GM18505 (cell line): ENCODE measurements around the gene GRK4.

Experiments used
- ATAC-seq: cut with Tn5 transposase; IDR thresholded peaks from one replicate; pipeline ENCODE4 v1.9.1; 2021; ENCODE audit not compliant: unreplicated experiment
- POLR2A ChIP-seq: IDR thresholded peaks from 4 replicates; pipeline ENCODE4 v1.6.1; 2011; ENCODE audit warnings: borderline replicate concordance; ENCODE audit not compliant: insufficient read depth, insufficient read length; ENCODE audit errors: extremely low read depth

Gene GRK4

DNA sequence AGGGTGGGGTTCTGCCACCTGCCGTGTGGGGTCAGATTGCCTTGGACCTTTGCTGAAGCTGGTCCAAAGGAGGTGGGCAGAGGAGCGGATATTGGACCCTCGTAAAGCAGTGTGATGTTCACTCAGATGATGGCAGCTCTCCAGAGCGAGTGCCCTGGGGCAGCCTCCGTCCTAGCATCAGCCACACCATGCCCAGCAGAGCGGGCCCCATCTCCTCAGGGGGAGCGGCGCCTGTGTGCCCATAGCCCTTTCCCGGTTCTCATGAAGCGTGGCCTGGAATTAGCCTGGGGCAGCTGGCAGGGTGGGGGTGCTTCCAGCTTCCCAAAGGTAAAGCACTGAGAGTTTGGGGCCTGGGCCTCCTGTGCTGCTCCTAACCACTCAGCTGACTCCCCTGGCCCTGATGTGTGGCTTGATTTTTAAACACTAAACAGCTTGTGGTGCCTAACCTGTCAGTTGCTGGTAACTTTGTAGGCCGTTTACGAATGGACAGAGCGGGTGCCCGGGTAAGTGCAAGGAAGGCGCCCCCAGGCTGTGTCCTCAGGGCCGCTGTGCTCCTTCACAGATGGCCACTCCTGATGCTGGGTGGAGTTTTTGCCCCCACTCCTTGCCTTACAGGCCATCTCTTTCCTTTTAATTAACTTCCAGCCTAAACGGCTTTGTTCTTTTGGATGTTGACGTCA is 36.2 kb upstream of the GRK4 start:
- ATAC-seq: no peak
- TF ChIP-seq POLR2A: no peak

DNA sequence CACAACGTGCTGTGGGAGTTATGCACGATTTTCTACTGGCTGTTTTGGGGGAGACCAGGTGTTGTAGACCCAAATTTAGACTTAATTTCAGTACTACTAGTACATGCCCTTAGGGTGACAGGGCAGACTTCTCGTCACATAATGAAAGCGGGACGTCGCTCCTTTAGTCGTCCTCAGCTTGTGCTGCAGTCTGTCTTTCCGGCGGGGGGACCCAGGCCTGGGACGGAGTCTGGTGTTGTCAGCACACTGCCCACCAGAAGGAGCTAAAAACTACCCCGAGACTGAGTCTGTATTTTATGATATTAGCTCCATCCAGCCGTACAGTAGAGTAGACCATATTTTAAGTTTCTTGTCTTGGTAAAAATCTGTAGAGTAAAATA is 35.7 kb upstream of the GRK4 start:
- TF ChIP-seq POLR2A: no peak
- ATAC-seq: no peak

DNA sequence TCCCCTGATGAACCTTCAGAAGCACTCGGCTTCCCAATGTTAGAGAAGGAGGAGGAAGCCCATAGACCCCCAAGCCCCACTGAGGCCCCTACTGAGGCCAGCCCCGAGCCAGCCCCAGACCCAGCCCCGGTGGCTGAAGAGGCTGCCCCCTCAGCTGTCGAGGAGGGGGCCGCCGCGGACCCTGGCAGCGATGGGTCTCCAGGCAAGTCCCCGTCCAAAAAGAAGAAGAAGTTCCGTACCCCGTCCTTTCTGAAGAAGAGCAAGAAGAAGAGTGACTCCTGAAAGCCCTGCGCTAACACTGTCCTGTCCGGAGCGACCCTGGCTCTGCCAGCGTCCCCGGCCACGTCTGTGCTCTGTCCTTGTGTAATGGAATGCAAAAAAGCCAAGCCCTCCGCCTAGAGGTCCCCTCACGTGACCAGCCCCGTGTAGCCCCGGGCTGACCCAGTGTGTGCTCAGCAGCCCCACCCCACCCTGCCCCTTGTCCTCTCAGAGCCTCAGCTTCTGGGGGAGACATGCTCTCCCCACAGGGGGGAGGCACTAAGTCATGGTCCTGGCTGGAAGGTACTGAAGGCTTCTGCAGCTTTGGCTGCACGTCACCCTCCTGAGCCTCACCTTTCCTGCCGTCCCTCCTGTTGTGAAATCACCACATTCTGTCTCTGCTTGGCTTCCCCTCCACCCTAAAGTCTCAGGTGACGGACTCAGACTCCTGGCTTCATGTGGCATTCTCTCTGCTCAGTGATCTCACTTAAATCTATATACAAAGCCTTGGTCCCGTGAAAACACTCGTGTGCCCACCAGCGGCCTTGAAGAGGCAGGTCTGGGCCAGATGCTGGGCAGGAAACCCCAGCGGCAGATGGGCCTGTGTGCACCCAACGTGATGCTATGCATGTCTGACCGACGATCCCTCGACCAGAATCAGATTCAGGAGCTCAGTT is 34.9 kb upstream of the GRK4 start:
- peak; percentile 13 for TF ChIP-seq POLR2A
- no peak for ATAC-seq

DNA sequence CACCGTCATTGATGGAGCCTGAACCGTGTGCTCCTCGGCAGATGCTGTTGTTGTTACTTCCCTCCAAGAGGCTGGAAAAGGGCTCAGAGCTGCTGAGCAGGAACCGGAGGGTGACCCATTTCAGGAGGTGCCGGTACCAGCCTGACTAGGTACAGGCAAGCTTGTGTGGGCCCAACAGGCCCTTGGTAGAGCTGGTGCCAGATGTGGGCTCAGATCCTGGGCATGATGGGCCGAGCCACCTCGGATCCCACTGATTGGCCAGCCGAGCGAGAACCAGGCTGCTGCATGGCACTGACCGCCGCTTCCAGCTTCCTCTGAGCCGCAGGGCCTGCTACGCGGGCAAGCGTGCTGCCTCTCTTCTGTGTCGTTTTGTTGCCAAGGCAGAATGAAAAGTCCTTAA is 33.9 kb upstream of the GRK4 start:
- TF ChIP-seq POLR2A: peak; percentile 23
- ATAC-seq: no peak

DNA sequence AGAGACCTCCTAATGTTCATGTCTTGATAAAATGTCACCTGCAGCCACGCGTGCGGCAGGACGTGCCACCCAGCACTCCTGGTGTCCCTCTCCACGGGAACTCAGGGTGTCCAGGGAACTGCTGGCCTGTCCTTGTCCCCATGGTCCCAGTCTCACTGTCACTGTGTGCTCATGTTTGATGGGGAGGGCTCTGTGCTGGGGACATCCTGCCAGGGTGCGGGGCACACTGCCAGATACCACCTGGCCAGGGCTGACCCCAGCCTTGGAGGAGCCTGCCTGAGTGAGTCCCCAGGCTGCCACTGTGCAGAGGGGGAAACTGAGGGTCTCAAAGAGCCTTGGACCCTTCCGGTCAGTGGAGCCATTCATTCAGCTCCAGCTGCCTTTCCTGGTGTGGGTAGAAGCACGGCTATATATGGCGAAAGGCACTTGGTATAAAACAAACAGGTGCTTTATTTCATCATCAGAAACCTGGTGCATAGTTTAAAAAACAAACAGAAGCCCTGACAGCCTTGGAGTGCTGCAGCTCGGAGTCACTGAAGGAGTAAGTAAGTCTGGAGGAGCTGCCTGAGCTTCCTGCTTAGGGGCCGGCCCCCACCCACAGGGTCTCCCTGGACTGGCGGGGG is 33.1 kb upstream of the GRK4 start:
- no peak for TF ChIP-seq POLR2A
- ATAC-seq: no peak

DNA sequence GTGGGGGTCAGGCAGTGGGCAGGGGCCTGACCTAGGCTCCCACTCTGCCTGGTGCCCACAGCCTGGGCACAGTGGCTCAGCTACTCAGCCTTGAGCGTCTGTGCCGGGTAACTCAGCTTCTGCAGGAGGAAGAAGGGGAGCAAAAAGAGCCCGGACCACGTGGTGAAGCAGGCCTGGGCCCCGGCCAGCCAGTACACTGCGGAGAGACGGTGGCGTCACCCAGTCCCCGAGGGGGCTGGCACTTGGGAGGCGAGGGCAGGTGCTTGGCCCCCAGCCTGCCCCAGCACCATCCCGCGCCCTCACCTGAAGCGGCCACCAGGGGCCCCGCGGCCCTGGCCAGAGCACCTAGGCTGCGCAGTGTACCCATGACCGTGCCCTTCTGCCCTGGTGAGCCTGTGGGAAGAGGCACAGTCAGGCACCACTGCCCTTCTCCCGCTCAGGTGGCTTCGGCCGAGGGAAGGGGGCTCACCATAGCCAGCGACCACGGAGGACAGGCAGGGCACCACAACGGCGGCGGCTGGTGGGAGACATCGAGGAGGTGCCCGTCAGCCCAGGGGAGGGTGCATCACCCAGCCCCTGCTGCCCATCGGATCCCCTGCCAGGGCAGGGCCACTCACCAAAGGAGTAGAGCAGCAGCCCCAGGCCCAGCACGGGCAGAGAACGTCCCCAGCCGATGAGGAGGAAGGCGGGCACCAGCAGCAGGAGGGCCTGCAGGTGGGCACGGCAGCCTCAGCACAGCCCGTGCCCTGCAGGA is 32.4 kb upstream of the GRK4 start:
- ATAC-seq: no peak
- no peak for TF ChIP-seq POLR2A

DNA sequence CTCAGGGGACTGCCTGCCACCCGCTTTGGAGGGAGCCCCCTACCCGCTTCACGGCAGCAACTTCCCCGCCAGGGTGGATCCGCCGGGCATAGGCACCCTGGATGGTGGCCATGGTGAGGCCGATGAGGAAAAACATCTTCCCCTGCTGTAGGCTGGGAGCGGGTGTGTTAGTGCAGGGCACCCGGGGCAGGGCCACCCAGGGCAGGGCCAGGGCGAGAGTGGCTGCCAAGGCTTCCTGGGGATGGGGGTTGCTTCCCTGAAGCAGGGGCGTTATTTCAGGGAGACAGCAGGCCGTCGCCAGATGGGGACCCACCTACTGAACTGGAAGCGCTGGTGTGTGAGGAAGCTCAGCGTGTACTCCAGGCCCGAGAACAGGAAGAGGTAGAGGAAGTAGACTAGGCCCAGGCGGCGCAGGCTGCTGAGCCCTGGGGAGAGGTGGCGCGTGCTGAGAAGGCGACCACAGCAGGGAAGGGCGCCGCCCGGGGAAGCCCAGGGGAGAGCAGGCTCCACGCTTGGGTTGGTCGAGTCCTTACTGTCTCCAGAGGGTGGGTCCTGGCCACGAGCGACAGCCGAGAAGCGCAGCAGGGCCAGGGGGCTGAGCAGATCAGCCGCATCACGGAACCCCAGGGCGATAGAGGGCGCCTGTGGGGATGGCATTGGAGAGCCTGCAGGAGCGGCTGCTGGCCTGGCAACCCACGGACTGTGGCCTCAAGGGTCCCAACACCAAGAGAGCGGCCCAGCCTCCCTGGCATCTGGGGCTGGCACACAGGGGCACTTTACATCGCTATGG is 31.7 kb upstream of the GRK4 start:
- ATAC-seq: peak; percentile 38
- TF ChIP-seq POLR2A: peak; percentile 40

DNA sequence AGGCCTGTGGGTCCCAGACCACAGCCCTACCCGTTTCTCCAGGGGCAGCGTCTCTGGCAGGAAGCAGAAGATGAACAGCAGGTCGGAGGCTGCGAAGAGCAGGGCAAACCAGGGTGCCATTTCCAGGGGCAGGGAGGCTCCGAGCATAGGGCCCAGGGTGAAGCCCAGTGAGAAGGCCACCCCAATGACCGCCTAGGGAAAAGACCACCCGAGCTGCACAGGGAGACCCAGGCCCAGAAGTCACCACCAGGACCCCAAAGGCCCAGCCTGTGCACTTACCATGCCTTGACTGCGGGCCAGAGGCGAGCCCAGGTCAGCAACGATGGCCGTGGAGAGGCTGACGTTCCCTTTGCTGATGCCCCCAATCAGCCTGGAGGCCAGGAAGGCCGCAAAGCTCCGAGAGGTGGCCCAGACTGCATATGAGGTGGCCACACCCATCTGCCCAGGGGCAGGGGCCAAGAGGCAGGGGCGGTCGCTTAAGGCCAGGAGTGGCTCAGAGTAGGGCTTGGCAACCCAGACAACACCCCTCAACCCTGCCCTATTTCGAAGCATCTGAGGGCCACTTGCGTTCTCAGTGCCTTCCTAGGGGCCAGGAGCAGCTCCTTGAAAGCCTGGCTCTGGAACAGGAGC is 30.9 kb upstream of the GRK4 start:
- TF ChIP-seq POLR2A: no peak
- ATAC-seq: no peak

DNA sequence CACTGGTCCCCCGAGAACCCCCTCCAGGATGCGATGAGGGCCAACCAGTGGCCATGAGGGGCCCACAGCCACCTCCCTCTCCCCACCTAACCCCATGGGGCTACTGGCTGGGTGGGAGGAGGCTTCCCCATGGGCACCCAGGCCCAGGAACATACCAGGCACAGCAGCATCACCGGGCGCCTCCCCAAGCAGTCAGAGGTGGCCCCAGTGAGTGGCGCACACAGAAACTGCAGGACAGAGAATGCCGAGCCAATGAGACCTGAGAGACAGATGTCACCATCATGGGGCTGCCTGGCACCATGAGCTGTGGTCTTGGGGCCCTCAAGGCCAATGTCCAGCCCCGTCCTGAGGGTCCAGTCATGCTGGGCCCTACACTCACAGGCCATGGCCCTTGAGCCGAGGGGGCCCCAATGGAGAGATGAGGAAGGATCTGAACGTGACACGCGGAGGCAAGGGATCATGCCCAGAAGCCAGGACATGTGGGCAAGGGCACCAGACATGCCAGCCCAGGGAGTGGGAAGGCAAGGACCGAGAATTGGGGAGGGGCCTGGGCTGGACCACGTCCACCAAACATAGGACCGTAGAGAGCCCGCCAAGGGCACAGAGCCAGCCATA is 30.3 kb upstream of the GRK4 start:
- ATAC-seq: no peak
- no peak for TF ChIP-seq POLR2A

DNA sequence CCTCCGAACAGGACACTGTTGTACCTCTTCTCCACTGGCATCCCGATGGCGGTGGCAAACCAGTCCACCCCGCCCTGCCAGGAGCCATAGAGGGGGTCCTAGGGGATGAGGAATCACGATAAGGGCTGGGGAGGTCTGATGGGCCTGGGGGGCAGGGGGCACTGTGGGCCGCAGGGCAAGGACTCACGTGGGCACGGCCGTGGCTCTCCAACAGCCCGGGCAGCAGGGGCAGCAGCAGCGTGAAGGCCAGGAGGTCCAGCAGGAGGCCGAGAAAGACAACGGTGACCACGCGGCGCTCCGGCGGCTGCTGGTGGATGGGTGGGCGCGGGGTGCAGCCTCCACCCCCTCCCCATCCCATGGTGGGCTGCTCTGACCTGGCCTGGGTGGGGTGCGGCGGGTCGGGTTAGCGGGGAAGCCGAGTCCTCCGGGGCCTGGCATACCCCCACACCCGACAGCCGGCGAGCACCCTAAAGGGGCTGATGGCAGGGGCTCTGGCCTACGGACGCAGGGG is 29.8 kb upstream of the GRK4 start:
- no peak for ATAC-seq

DNA sequence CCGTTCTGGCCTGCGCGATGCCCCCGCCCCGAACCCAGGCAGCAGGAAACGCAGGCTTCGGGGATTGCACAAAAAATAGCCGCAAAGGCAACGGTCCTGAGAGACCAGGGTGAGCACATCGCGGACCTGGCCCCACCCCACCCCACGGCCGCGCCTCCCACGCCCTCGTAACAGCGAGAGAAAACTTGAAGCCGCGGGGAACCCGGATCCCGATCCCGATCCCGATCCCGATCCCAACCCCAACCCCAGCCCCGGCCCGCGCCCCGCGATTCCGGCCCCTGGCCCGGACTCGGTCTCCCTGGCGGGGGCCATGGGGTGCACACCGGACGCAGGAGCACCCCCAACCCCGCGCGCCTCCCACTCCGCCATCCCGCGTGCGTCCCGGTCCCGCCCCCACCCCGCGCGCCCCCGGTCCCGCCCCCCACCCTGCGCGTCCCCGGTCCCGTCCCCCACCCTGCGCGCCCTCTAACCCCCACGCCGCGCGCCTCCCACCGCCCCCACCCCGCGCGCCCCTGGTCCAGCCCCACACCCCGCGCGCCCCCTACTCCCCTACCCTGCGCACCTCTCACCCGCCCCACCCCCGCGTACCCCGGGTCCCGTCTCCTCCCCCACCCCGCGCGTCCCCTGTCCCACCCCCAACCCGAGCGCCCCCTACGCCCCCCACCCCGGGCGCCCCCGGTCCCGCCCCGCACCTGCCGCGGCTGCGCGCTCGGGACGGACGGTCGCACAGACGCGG is 29.1 kb upstream of the GRK4 start:
- no peak for ATAC-seq

More for the DNA sequence above, 29.8 kb upstream of the GRK4 start:
- no peak for TF ChIP-seq POLR2A

More for the DNA sequence above, 29.1 kb upstream of the GRK4 start:
- TF ChIP-seq POLR2A: peak; percentile 19
